HepG2 (cell line): ENCODE results near the gene FGD3. TPM values are rescaled to one million over a fixed set of nuclear protein-coding genes. Genes with fewer than 3 reads are reported as not detected.
A peak's percentile ranks its signal among the peaks of the same experiment; 100 is the strongest.

Experiments
- BHLHE40 ChIP-seq: IDR thresholded peaks from 2 replicates; pipeline ENCODE4 v1.6.1; 2011; ENCODE audit warnings: low read length, improper control_type of control experiment
- CBFB ChIP-seq: sonication (generic); formaldehyde crosslinking; IDR thresholded peaks from 2 replicates; pipeline ENCODE4 v1.4.0; 2020; ENCODE audit warnings: missing genetic modification reagents
- HNF1B ChIP-seq: sonication (generic); formaldehyde crosslinking; IDR thresholded peaks from 2 replicates; pipeline ENCODE4 v1.5.1; 2020; ENCODE audit warnings: mild to moderate bottlenecking, moderate library complexity, missing genetic modification reagents
- UBTF ChIP-seq: sonication (generic); formaldehyde crosslinking; IDR thresholded peaks from 2 replicates; pipeline ENCODE4 v1.4.0; 2020; ENCODE audit warnings: mild to moderate bottlenecking, missing genetic modification reagents
- ZFP37 ChIP-seq: sonication (generic); formaldehyde crosslinking; IDR thresholded peaks from 2 replicates; pipeline ENCODE4 v1.4.0; 2020; ENCODE audit warnings: missing genetic modification reagents, borderline replicate concordance
- ZNF687 ChIP-seq: sonication (generic); formaldehyde crosslinking; IDR thresholded peaks from 2 replicates; pipeline ENCODE4 v1.5.1; 2020; ENCODE audit warnings: mild to moderate bottlenecking, missing genetic modification reagents, moderate library complexity
- polyA plus RNA-seq, 8 experiments: library from polyadenylated mRNA; depleted of rRNA in 3 of 8; stranded (reverse) in 7 of 8; unstranded in 1 of 8; fragments of >200 nt; fragmentation: Illumina TruSeq in 4 of 8; extraction: Trizol in 4 of 8; gene quantifications; 2 replicates each; pipeline versions ENCODE4 v1.2.1 to v1.2.3, GENCODE V29; 2011 to 2016; ENCODE audit warnings: low read depth in 4 of 8, missing spikeins in 1 of 8, mixed read lengths in 1 of 8; ENCODE audit not compliant: insufficient read depth in 1 of 8
- total RNA-seq, 5 experiments: library from RNA; depleted of rRNA; stranded (reverse); fragments of >200 nt; fragmentation: Illumina TruSeq; extraction: Trizol; gene quantifications; 2 replicates each; pipeline ENCODE4 v1.2.3, GENCODE V29; 2016; ENCODE audit warnings: low read depth in 1 of 5

Gene FGD3
- total and polyA plus RNA-seq, 2 of the 13 experiments (the other 11 are each of a cell fraction or from before 2014, with no cell fraction given) = 0.53 to 1.1 TPM

GRCh38 chr9:92963831-92964606 is 16.7 kb downstream of the FGD3 start (continued):
- TF ChIP-seq ZNF687 = peak; percentile 61
- TF ChIP-seq ZFP37 = no peak
- TF ChIP-seq HNF1B (CRISPR knock-in tag) = peak; percentile 73
- no peak for TF ChIP-seq CBFB (CRISPR knock-in tag)
- no peak for TF ChIP-seq BHLHE40
- TF ChIP-seq UBTF (CRISPR knock-in tag) = peak; percentile 52; the same call in 1 of the 2 replicates
